Measurements from ENCODE around the gene CCN2. TPM values are rescaled to one million over a fixed set of nuclear protein-coding genes. Genes with fewer than 3 reads are reported as not detected.

CCN2 gene
- total RNA-seq, 1 experiment from 2014 or later = 67.8 TPM

- ChIA-PET CTCF (interaction anchor here (0.7 to 1.0 kb wide), 2 partner anchors 16 to 21 kb away, joined by 4 to 7 read pairs; partner anchors contain the start of gene CCN2), POLR2A (interaction anchor here (1.6 kb wide), 1 partner anchor 21 kb away, joined by 4 read pairs; the partner anchor contains the start of gene CCN2)
- H3K4me1 Mint-ChIP-seq = peaks cover 14% of the 10 kb centered on the region
- DNase-seq (ENCODE audit: low spot score) (no peak), ATAC-seq (no peak)
- TF ChIP-seq, protein P1, sequence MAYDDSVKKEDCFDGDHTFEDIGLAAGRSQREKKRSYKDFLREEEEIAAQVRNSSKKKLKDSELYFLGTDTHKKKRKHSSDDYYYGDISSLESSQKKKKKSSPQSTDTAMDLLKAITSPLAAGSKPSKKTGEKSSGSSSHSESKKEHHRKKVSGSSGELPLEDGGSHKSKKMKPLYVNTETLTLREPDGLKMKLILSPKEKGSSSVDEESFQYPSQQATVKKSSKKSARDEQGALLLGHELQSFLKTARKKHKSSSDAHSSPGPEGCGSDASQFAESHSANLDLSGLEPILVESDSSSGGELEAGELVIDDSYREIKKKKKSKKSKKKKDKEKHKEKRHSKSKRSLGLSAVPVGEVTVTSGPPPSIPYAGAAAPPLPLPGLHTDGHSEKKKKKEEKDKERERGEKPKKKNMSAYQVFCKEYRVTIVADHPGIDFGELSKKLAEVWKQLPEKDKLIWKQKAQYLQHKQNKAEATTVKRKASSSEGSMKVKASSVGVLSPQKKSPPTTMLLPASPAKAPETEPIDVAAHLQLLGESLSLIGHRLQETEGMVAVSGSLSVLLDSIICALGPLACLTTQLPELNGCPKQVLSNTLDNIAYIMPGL (CRISPR knock-in tag; IDR thresholded peaks at IDR 0.05) = no peak
- TF ChIP-seq ESRRA (CRISPR knock-in tag; IDR thresholded peaks at IDR 0.05; ENCODE audit: borderline replicate concordance) (no peak), KAT7 (CRISPR knock-in tag; IDR thresholded peaks at IDR 0.05; ENCODE audit: borderline replicate concordance) (no peak), TEAD4 (CRISPR knock-in tag; IDR thresholded peaks at IDR 0.05) (no peak), TCF7 (CRISPR knock-in tag; IDR thresholded peaks at IDR 0.05; ENCODE audit: low read depth) (no peak), USF2 (CRISPR knock-in tag; IDR thresholded peaks at IDR 0.05) (no peak), FOXK1 (CRISPR knock-in tag; IDR thresholded peaks at IDR 0.05) (no peak), ATF3 (CRISPR knock-in tag; conservative IDR thresholded peaks at IDR 0.05) (no peak), ARID4B (CRISPR knock-in tag; IDR thresholded peaks at IDR 0.05; ENCODE audit: borderline replicate concordance) (no peak), SP1 (CRISPR knock-in tag; conservative IDR thresholded peaks at IDR 0.05) (no peak), NFATC4 (CRISPR knock-in tag; IDR thresholded peaks at IDR 0.05) (no peak), MXD4 (CRISPR knock-in tag; IDR thresholded peaks at IDR 0.05; ENCODE audit: borderline replicate concordance) (no peak), TEAD1 (CRISPR knock-in tag; IDR thresholded peaks at IDR 0.05) (no peak)
- TF ChIP-seq, protein P2, sequence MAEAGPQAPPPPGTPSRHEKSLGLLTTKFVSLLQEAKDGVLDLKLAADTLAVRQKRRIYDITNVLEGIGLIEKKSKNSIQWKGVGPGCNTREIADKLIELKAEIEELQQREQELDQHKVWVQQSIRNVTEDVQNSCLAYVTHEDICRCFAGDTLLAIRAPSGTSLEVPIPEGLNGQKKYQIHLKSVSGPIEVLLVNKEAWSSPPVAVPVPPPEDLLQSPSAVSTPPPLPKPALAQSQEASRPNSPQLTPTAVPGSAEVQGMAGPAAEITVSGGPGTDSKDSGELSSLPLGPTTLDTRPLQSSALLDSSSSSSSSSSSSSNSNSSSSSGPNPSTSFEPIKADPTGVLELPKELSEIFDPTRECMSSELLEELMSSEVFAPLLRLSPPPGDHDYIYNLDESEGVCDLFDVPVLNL (CRISPR knock-in tag; IDR thresholded peaks at IDR 0.05; ENCODE audit: borderline replicate concordance, low read depth) = no peak
- TF ChIP-seq, protein P3, sequence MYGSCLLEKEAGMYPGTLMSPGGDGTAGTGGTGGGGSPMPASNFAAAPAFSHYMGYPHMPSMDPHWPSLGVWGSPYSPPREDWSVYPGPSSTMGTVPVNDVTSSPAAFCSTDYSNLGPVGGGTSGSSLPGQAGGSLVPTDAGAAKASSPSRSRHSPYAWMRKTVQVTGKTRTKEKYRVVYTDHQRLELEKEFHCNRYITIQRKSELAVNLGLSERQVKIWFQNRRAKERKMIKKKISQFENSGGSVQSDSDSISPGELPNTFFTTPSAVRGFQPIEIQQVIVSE (CRISPR knock-in tag; IDR thresholded peaks at IDR 0.05; ENCODE audit: borderline replicate concordance) = no peak
- TF ChIP-seq, protein P4, sequence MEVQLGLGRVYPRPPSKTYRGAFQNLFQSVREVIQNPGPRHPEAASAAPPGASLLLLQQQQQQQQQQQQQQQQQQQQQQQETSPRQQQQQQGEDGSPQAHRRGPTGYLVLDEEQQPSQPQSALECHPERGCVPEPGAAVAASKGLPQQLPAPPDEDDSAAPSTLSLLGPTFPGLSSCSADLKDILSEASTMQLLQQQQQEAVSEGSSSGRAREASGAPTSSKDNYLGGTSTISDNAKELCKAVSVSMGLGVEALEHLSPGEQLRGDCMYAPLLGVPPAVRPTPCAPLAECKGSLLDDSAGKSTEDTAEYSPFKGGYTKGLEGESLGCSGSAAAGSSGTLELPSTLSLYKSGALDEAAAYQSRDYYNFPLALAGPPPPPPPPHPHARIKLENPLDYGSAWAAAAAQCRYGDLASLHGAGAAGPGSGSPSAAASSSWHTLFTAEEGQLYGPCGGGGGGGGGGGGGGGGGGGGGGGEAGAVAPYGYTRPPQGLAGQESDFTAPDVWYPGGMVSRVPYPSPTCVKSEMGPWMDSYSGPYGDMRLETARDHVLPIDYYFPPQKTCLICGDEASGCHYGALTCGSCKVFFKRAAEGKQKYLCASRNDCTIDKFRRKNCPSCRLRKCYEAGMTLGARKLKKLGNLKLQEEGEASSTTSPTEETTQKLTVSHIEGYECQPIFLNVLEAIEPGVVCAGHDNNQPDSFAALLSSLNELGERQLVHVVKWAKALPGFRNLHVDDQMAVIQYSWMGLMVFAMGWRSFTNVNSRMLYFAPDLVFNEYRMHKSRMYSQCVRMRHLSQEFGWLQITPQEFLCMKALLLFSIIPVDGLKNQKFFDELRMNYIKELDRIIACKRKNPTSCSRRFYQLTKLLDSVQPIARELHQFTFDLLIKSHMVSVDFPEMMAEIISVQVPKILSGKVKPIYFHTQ (CRISPR knock-in tag; IDR thresholded peaks at IDR 0.05) = no peak
- TF ChIP-seq, protein P5, sequence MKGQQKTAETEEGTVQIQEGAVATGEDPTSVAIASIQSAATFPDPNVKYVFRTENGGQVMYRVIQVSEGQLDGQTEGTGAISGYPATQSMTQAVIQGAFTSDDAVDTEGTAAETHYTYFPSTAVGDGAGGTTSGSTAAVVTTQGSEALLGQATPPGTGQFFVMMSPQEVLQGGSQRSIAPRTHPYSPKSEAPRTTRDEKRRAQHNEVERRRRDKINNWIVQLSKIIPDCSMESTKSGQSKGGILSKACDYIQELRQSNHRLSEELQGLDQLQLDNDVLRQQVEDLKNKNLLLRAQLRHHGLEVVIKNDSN (CRISPR knock-in tag; IDR thresholded peaks at IDR 0.05) = no peak
- H3K27ac Mint-ChIP-seq = no peak overlapping the region
- H3K9me3 Mint-ChIP-seq = no peaks in the 10 kb centered on the region
- H3K36me3 Mint-ChIP-seq = peaks cover 41% of the 10 kb centered on the region
- peaks cover 15% of the 10 kb centered on the region; the same call in 1 of the 2 replicates for H3K27me3 Mint-ChIP-seq (ENCODE audit: low read depth)
- no peak overlapping the region for H3K4me3 Mint-ChIP-seq
Measured at GRCh38 chr6:131929976-131930375, 21.2 kb downstream of the CCN2 start.
